Stimulated activated CD8-positive, alpha-beta memory T cell treated with anti-CD3 and anti-CD28 coated beads, Interleukin-12 subunit alpha, Interleukin-12 subunit beta, amount 100 ng/mL, for 24 hours (primary cell): ENCODE data around the gene DNAJA4.

Experiments used
- DNase-seq: peaks from one replicate; pipeline ENCODE4 v3.0.0-alpha.2; 2020; ENCODE audit errors: extremely low read depth

DNAJA4 gene

GRCh38 chr15:78315686-78316282 is 51.4 kb downstream of the DNAJA4 start:
- no peak for DNase-seq

GRCh38 chr15:78316283-78317083 is 52.1 kb downstream of the DNAJA4 start:
- no peak for DNase-seq

GRCh38 chr15:78317145-78317836 is 52.9 kb downstream of the DNAJA4 start:
- DNase-seq = no peak

- DNase-seq = no peak
Measured at GRCh38 chr15:78319588-78319987, 55.2 kb downstream of the DNAJA4 start.

GRCh38 chr15:78320183-78320582 is 55.8 kb downstream of the DNAJA4 start:
- no peak for DNase-seq

GRCh38 chr15:78321041-78321570 is 56.7 kb downstream of the DNAJA4 start:
- no peak for DNase-seq

GRCh38 chr15:78321786-78322185 is 57.4 kb downstream of the DNAJA4 start:
- no peak for DNase-seq

- no peak for DNase-seq
Measured at GRCh38 chr15:78322243-78322642, 57.9 kb downstream of the DNAJA4 start.

- DNase-seq = no peak
Measured at GRCh38 chr15:78322724-78323521, 58.6 kb downstream of the DNAJA4 start.

- no peak for DNase-seq
Measured at GRCh38 chr15:78323693-78324092, 59.3 kb downstream of the DNAJA4 start.

- no peak for DNase-seq
Measured at GRCh38 chr15:78324144-78324543, 59.8 kb downstream of the DNAJA4 start.

GRCh38 chr15:78325092-78325843 is 60.9 kb downstream of the DNAJA4 start:
- DNase-seq = no peak

GRCh38 chr15:78327466-78327865 is 63.1 kb downstream of the DNAJA4 start:
- DNase-seq = no peak

- no peak for DNase-seq
Measured at GRCh38 chr15:78329625-78330024, 65.3 kb downstream of the DNAJA4 start.
